Raji (cell line): ENCODE results near the gene LTN1.

ENCODE experiments used
- POLR2A ChIP-seq: IDR thresholded peaks from 2 replicates; pipeline ENCODE4 v1.6.1; 2011; ENCODE audit warnings: low read depth, low read length, control low read depth; ENCODE audit not compliant: insufficient read depth

Gene LTN1

DNA sequence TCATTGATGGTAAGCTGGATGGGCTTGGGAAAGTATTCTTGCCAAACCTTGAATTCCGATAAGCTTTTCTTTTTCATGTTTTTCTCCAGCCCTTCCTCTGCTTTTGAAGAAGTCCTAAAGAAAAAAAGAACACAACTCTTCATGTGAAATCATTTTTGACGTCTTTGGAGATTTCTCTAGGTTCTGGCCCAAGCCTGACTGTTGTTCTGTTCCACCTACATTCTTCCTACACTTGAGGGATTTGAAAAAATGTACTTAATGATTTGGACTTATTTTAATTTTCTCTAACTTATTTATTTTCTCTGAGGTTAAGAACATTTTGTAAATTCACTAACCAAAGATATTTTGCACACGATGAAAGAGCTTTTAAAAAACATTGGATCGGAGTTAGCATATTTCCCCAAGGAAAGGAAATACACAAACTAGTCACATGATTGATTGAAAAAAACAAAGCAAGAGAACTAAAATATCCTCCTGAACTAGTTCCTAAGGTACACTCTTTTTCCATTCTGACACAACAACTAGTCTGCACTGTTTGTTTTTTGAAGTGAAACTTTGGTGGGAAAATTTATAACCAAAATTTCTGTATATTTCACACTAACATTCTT is 82.3 kb downstream of the LTN1 start:
- no peak for TF ChIP-seq POLR2A

- no peak for TF ChIP-seq POLR2A
These were observed 84.3 kb downstream of the LTN1 start for GRCh38 chr21:28908351-28908750.

GRCh38 chr21:28906841-28907240 is 85.8 kb downstream of the LTN1 start:
- no peak for TF ChIP-seq POLR2A

DNA sequence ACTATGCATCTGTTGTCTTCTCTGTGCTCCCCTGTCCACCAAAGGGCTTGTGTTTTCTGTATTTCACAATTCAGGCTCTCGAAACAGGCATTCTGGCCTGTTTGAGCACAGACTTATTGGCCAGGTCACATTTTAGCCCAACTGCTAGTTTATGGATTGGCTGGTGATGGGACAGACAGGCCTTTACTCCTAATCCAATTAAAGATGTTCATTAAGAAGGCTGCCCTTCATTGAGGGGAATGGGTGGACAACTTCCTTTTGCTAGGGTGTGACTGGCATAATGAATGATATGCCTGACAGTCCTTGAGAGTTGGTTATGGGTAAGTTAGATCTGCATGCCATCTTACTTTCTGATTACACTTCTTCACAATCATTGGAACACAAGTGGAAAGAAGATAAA is 86.4 kb downstream of the LTN1 start:
- no peak for TF ChIP-seq POLR2A

GRCh38 chr21:28904961-28905435 is 87.7 kb downstream of the LTN1 start:
- no peak for TF ChIP-seq POLR2A

GRCh38 chr21:28903448-28903847 is 89.2 kb downstream of the LTN1 start:
- no peak for TF ChIP-seq POLR2A

DNA sequence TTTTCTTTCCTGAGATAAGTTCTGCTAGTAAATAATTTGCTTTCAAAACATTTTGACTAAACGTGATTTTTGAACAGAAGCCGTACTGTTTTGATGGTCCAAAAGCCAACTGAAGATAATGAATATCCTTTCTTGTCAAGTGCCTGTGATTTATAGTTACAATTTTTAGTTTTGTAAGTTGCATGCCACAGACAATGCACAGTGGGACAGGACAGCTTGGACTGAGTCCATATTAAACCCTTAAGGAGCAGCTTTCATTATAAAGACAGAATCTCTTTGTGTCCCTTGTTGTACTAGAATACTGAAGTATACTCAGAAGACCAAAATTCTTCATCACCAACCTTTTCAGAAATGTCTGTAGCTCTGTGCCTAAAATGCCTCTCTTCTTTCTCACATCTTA is 92.2 kb downstream of the LTN1 start:
- TF ChIP-seq POLR2A = no peak

- TF ChIP-seq POLR2A = no peak
These were observed 92.9 kb downstream of the LTN1 start for GRCh38 chr21:28899744-28900143.

DNA sequence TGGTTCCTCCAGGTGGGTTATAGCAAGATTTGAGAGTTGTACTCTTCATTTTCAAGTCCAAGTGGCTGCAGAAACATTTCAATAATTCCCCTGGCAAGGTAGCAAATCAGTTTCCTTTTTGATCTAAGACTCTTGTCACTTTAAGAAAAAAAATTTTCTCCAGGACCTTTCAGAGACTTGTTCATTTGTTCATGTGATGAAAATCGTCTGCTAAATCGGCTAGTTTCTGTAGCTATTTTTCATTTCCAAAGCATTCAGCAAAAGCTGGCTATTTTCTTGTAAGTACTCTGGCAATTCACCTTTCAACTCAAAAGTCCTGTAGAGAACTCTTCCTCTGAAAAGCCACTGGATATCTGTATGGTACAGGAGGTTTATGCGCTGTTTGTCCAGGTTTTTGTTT is 93.5 kb downstream of the LTN1 start:
- TF ChIP-seq POLR2A = no peak

GRCh38 chr21:28893687-28894086 is 99.0 kb downstream of the LTN1 start:
- TF ChIP-seq POLR2A = no peak

- no peak for TF ChIP-seq POLR2A
These were observed 100.2 kb downstream of the LTN1 start for GRCh38 chr21:28892199-28893111.

DNA sequence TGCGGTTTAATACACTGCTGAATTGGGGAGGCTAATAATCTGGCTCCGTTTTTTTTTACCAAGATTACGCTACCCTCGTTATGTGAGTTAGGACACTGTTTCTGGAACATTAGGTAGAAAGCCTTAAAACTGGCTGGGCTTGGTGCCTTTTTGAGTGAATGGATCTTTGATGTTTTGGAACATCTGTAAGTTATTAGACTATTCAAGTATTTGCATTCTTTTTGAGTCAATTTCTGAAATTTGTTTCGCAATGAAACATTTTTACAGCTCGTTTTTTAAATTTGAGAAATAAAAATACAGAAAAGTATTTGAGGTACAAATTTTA is 106.9 kb downstream of the LTN1 start:
- no peak for TF ChIP-seq POLR2A

DNA sequence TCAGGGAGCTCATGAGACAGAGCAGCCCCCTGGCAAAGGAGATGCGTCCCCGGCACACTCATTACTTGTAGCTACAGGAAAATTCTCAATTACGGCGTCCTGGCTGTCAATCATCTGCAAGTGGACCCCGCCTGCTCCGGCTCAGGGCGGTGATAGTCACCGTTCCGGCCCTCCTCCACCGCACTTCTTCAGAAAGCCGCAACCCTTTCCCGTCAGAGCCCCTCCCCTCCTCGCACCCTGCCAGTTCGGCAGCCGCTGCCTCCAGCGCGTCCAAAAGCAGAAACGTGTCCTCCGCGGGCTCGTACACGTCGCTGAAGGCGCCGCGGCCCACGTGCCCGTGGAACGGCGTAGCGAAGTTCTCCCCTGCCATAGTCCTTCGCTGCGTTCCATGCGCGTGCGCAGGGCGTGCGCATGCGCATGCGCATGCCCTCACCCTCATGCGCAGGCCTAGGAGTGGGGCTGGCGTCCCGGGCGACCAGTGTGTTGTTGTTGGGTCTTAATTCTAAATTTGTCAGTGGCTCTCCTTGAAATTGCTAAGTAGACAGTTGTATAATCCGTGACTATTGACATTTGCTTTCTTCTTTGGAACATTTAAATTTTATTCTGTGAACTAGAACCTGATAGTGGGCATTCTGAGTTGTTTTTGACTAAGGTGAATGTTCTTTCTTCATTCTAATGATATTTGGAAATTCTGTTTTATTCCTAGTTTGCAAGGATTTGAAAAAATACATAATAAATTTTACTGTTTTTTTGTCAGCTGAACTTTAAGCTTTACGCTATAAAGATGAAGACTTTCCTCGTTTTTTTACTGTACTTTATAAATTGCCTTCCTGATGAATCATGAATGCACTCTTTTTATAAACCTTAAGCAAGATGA is 107.5 kb downstream of the LTN1 start:
- peak; percentile 80 for TF ChIP-seq POLR2A

DNA sequence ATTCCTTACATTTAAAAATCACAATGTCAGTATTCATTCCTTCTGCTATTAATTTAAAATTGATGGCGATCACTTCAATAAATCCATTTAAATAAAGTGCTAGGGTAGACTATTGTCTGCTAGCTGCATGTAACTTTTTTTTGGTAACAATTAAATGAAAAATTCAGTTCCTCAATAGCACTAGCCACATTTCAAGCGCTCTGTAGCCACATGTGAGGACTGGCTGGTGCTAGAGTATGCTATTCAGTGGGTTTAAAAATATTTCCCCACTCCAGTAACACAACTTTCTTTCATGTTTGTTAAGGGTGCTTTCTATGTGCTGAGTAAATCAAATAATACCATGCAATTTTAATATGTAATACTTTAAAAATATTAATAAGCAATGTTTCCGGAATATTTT is 108.2 kb downstream of the LTN1 start:
- TF ChIP-seq POLR2A = no peak

- TF ChIP-seq POLR2A = no peak
These were observed 108.7 kb downstream of the LTN1 start for GRCh38 chr21:28883931-28884330.
